GDM1 (cell line): Measurements from ENCODE around the gene MDFI.

Experiments
- DNase-seq: peaks from one replicate; lab custom pipeline; 2025; lab: John Stamatoyannopoulos, UW

Gene MDFI

DNA sequence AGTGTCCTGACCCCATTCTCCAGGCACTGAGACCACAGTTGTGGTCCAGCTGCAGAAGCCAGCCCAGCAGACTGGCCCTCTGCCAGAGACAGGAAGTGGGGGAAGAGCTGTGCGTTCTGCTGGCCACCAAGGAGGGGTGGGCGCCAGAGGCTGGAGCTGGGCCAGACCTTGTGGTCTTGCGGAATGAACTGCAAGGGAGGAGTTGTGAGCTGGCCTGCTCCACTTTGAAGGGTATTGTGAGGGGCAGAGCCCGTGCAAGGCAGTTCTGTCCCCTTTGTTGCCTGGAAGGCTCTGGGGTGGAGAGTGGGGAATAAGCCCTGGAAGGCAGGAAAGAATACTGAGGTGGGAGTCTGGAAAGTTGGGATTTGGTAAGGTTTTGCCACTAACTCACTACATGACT lies 3.6 kb upstream of the MDFI start:
- DNase-seq, result no peak

DNA sequence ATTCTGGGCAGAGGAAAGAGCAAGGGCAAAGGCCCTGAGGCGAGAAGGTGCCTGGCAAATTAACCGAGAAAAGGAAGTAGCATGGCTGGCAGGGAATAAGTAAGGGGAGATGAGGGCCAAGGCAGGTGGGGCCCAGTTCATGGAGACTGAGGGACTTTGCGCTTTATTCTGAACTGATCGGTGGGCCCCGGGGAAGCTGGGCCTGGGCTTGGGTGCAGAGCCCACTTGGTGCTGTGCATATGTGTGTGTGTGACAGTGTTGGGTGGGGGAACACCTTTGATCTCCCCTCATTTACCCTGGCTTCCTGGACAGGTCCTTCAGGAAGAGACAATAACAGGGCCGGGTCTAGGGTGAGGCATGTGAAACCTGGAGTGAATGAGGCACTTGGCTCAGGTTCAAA lies 2.9 kb upstream of the MDFI start:
- DNase-seq, result no peak

DNA sequence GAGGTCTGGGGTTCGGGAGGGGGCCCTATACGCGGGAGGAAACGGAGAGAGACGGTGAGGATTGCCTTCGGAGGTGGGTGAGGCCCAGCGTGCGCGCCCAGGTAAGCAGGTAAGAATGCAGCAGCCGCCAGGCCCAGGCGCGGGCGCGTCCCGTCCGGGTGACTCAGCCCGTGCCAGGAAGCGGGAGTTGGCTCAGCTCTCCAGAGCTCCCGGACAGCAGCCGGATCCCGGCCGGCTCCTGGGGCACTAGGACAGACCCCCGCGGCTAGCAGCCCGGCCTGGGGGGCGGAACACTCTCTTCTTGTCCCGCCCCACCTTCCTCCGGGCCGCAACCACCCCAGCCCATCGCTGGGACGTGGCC lies 1.5 kb upstream of the MDFI start:
- no peak for DNase-seq

DNA sequence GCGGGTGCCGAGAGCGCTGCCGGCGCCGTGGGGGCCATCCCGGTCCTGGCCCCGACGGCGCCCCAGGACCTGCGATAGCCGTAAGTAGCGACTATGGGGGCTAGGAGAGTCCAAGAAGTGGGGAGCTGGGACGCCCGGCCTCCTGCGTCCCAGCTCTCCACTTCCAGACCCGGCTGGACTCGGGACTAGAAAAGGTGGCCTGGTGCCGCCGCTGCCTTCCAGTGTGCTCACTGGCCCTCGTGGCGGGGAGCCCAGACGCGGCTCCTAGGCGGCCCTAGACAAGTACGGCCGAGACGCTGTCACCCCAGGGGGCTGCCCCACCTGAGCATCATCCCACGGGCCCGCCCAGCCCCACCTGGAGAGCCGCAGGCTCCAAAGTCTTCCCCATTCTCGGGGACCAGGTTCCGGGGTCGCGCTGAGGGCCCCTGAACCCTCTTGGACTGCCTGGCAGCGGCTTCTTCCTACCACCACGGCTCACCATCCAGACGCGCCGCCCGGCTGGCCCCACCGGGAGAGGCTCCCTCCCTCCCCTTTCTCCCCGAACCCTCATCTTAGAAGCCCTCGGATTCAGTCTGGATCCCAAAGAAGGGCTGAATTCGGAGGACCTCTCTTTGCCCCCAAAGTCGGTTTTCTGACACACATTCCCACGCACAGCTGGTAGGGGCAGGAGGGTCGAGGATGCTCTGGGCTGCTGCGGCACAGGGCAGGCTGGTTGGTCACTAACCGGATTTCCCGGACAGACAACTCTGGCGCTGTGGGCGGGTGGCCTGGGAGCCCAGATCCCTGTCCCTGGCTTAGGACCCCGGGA lies 870 bp upstream of the MDFI start:
- DNase-seq, result no peak

DNA sequence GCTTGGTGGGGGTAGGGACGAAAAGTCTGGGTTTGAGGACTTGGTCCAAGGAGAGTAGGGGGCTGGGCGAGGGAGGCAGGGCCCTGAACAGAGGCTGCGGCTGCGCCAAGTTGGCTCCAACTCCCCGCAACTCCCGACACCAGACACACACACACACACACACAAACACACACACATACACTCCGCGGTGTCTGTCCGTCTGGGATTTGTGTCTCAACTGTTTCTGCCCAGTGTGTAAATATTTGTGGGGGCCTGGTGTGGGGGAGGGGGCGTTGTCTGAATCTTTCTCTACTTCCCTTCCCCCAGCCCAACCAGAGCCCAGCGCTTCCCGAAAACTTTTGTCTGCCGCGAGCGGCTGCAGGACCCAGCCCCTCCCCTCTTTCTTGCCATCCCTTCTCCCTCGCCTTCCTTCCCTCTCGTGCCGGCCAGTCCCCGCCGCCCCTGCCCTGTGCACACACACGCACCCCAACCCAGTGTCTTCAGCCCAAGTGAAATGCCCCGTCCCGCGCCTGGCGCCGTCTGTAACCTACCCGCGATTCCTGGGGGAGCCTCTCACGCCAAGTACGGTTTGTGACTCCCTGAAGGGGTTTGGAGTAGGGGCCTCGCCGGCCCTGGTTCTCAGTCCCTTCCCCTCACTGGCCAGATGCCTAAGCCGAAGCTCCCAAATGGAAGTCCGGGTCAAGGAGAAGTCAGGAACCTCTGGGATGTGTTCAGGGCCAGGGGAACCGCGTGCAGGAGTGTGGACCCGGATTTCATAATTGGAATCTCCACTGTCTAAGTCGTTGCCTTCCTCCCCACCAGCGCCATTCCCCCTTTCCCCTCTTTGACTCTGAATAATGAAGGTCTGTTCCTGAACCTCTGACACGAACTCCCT lies 904 bp downstream of the MDFI start:
- DNase-seq, result no peak

DNA sequence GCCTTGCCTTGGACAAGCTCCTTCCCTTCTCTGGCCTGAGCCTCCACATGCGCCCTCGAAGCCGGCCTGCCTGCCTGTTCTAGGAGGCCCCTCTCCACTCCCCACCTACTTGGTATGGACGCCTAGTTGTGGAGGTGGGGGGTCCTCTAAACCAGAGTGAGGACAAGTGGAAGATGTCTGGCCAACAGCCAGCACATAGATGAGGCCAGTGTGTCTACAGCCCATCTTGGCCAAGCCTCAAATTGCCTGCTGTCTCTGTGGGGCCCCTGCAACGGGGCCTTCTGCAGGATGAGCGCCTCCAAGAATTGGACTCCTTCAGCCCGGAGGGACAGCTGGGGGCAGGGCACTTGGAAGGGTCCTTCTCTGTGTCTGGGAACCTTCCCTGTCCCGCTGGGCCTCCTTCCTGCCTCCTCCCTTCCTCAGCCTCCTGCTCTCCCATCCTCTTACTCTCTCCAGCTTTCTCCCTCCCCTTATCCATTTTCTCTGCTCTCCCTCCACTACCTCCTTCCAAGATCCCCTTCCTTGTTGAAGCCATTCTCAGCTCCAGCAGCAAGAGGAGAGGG lies 1.6 kb downstream of the MDFI start:
- no peak for DNase-seq

DNA sequence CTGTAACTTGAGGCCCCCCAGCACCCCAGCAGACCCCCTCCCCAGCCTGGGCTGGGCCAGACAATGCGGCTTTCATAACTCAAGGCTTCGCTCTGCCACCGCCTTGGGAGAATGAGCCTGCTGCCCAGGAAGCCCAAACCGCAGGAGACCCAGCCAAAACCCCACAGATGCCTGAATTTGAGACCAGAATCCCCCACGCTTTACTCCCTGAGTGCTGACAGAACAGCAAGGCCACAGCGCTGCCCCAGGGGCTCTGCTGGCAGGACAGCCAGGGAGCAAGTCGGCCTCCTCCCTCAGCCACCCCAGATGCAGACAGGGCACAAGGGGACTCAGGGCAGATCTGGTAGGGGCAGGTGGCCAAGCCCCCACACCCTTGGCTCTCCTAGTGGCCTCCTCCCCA lies 2.2 kb downstream of the MDFI start:
- DNase-seq, result no peak

DNA sequence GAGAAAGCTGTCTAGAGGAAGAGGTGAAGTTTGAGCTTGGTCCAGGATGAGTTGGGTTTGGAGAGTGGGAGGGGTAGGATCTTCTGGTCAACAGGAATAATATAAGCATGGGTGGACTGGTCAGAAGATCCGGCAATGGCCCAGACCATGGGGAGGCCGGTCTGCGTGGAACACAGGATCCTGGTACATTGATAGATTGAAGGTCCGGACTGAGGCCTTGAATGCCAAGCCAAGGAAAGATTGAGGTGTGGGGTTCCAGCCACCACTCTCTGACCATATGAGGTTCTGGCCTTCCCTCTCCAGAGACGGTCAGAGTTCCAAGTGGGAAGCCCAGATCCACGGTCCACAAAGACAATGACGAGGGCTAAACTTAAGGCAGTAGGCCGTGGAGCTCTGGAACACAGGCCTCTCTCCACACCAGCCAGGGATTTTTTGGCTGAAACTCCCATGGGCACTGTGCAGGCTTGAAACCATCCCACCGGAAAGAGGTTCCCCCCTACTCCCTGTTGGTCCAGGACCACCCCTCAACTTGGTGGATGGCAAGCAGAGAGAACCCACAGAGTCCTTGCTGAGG lies 3.2 kb downstream of the MDFI start:
- DNase-seq, result no peak

DNA sequence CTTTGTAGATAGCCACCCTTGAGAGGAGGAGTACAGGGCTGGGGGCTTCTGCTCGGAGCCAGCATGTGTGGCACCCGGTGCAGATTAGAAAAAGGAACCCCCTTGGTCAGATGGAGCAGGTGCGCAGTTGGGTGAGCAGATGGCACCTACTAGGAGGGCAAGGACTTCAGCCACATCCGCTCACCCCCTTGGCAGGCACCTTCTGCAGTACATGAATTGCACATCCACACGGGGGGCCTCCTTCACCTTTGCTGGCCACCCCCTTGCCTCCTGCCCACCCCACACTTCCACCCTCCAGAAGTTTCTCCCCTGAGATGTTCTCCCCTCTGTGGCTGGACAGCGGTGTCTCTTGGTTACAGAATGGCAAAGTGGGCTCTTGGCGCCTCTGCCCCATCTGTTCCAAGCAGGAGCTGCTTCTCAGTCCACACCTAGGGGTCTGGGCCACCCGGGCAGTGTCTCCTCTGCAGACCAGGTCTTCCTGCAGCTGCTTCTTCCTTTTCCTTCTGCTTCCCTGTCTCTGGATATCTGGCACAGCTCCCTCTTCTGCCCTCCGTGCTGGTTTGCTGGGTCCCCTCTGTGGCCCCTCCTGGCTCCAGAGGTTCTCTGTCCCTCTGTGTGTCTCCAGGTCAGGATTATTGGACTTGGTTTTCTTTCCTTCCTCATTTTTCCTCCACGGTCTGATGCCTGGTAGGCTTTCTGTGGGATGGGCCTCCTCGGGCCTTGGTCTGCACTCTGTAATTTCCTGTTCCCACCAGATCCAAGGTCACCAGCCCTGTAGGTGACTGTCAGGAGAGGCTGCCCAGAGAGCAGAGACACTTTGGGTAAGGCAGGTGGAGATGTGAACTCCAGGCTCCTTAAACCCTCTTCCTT lies 4.1 kb downstream of the MDFI start:
- DNase-seq, result no peak

DNA sequence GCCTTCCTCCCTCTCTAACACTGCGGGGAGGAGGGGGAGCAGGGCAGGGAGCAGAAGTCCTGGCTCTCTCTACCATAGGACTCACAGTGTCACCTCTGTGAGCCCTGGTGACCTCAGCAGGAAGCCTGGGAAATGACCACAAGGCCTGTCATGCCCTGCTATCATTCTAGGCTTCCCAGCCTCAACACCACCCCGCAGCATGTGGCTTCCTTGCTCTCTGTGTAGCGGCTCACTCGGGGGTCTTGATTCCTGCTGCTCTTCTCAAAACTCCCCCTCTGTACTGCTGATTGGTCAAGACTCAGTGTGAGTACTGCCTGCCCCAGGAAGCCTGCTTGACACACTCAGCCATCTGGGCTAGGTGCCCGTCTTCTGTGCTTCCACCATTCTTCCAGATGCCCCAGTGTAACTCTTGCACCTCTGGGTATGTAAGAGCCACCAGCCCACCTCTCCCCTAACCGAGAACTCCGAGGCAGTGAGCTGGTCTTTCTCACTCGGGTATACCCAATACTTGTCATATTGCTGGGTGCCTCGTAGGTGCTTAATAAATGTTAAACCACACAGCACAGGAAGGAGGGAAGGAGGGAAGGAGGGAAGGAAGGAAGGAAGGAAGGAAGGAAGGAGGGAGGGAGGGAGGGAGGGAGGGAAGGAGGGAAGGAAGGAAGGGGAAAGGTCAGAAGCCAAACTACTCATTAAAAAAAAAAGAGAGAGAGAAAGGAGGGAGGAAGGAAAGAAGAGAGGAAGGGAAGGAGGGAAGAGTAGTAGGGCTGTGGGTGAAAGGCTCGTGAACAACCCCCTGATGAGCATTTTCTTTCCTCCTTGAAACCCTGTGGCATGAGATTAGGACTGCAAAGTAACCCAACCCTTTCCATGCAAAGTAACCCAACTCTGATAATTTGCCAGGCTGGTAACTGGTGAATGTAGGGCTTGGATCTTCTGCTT lies 5.0 kb downstream of the MDFI start:
- no peak for DNase-seq

DNA sequence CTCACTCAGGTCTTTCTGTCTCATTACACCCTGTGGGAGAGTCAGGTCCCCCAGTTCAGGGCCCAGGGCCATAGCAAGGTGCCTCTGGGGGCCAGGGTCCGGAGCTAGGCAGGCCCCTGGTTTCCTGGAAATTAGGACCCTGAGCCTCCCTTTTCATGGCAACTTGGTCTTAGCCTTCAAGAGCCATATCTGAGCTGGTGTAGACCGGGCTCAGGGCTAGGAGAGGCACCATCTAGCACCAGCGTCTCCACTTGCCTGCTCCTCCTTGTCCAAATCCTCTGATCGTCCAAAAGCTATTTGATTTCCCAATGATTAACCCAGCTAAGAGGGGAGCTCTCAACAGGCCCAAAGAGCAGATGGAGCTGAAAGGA lies 5.6 kb downstream of the MDFI start:
- no peak for DNase-seq

DNA sequence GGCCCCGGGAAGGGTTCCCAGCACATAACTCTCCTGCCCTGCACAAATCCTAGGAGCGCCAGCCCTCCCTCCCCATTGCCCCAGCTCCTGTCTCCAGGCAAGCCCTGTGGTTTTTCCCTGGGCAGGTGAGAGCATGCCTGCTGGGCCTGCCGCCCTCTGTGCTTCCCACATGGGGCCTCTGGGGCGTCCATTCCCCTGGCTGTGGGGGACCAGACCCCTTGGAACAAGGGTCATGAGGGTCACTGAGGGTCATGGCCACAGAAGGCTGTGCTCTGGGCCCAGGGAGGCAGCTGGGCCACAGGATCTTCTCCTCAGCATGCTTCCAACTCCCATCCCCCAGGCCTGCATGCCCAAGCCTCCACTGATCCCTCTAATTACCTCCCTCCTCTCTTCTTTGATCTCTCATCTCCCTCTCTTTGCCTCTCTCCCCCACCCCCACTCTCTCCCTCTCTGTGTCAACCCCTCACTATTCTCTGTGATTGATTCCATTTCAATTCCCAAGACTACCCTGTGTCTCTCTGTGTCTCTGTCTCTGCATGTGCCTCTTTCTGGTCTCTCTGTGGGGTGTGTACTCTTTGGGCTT lies 6.1 kb downstream of the MDFI start:
- no peak for DNase-seq

DNA sequence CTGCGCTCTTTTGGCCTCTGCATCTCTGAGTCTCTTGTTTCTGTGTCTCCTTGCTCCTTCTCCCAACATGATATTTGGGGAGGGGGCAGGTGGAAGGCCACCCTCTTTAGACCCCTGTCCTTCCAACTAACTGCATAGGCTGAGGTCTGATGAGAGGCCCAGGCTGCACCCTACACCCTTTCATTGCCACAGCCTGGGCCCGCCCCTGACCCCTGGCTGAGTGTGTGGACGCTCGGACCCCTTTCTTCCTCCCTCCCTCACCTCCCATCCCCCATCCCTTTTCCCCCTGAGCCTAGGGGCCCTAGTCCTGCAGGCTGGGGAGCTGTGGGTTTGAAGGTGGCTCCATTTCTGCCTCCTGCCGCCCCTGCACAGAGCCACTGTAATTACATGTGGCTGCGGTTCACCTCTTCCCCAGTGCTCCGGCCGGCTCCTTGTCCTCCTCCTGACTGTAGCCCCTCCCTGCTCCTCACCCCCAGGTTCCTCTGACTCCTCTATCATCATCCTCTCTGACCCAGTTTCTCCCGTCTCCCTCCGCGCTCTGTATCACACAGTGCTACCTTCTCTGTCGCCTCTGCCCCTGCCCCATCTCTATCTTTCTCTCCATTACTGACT lies 6.8 kb downstream of the MDFI start:
- DNase-seq, result no peak

DNA sequence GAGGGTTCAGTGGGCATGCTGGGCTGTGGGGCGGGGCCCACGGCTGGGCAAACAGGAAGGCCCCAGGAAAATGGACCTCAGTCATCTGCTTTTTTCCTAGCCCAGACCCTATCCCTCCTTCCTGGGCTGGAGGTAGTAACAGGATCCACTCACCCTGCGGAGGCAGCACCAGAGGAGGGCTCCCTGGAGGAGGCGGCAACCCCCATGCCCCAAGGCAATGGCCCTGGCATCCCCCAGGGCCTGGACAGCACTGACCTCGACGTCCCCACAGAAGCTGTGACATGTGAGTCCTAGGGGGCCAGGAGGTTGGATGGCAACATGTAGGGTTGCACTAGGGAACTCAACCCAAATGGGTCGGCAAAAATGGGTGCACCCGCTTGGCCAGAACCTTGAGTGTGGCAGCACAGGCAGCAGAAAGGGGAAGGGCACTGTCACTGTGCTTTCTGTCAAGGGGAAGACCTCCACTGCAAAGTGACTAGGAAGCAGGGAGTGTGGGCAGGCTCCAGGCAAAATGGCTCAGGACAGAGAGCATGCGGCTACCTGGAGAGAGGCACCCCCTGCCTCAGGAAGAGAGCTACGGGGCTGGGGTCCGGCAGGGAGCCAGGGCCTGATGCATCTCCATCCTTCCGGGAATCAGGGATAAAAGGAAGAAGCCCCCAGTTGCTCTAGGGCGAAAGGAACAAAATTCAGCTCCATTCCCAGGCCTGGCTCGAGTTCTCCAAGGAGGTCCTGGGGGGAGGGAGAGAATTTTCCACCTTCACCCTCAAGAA lies 7.9 kb downstream of the MDFI start:
- DNase-seq, result no peak

DNA sequence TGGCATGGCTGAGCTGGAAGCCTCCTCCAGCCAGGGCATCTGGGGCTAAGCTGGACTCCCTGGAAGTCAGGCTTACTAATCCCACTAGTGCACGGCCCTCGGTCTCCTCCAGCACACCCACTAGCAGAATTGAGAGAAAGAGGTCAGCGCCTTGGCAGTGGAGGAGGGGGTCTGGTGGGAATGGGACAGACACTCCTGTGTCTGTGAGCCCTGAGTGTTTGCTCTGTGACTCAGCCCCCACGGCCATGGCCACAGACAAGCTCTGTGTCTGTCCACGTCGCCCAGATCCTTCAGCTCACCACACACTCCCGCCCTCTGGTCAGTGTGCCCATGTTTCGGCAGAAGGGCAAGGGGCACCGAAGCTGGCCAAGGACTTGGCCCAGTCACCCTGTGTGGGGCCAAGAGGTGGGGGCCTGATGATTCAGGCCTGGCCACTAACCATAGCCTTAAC lies 8.8 kb downstream of the MDFI start:
- DNase-seq, result no peak

DNA sequence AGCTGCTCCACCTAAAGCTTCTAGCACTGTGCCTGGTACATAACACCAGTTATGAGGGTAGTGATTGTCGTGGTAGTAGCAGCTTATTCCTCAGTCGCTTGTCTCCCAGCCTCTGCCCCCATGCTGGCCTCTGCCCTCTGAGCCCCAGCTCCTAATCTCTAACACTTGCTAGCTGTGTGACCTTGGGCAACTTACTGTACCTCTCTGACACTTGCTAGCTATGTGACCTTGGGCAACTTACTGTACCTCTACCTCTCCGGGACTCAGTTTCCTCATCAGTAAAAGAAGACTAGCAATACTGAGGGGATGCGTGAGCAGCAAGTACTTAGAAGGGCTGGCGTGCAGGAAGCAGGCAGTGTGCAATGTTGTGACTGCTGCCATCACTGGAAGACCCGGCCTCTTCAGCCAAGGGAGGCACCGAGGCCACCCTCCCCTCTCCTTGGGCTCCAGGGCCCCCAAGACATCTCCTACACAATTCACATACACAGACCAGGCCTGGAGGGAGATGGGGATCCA lies 9.9 kb downstream of the MDFI start:
- DNase-seq, result no peak

DNA sequence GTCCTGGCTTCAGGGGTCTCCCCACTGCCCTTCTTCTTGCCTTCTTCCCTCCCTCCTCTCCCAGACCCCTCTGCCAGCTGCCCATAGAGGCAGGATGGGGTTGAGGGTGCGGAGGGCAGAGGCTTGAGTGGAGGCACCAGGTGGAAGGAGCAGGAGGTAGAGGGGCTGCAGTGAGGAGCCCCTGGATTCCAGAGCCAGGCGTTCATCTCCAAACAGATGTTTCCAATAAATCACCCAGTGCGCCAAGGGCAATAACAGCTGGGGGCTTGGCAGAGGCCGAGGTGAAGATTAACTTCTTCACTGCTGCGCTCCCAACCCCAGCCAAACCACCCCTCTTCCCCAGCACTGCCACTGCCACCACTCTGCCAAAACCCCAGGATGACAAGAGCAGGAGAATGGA lies 10.7 kb downstream of the MDFI start:
- no peak for DNase-seq

DNA sequence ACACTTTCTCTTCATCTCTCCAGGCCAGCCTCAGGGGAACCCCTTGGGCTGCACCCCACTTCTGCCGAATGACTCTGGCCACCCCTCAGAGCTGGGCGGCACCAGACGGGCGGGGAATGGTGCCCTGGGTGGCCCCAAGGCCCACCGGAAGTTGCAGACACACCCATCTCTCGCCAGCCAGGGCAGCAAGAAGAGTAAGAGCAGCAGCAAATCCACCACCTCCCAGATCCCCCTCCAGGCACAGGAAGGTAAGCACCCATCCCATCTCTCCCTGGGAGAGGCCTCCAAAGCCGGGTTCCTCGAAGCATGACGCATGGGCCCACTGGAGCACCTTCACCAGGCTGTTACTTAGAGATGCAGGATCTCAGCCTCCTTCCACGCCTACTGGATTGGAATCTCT lies 11.3 kb downstream of the MDFI start:
- DNase-seq, result no peak

DNA sequence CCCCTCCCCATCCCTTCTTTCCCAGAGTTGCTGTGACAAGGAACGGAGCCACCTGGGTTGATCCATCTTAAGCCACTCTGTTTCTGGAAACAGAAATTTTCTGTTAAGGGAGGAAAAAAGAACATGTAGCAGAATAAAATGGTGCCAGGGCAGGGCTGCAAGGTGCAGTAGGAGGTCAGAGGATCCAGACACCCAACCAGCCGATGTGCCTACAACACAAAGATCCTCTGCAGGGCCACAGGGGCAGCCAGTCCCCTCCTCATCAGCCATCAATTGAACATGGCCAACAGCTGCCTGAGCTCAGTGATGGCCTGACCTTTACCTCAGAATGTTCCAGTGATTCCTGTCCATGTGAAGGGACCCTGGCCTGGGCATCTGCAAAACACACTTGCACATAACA lies 11.9 kb downstream of the MDFI start:
- no peak for DNase-seq
